Measurements from ENCODE around the gene LBH. TPM values are rescaled to one million over a fixed set of nuclear protein-coding genes. Genes with fewer than 3 reads are reported as not detected.

Gene LBH
- polyA plus RNA-seq, 3 donors: 0.41 to 0.76 (median 0.42) TPM

DNA sequence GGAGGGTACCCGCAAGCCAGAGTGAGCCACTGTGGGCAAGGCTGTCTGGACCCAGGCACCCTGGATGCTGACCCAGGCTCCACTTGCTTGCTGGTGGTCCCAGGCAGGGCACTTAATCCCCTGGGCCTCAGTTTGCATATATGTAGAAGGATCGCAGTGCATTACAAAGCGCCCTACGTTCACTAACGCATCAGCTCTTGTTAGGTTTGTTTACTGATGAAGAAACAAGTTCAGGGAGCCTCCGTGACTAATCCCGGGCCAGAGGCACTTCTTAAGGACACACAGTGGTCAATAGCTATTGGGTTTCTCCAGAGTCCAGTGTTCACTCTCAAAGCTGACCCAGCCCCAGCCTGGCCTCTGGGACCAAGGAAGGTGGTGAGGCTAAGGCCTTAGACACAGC is 70.2 kb downstream of the LBH start:
- no peak overlapping the region for H3K4me3 ChIP-seq (replicated peaks in 1 of 3; ENCODE audit: low read depth in 2 of 3, low read length in 3 of 3)
- H4K20me1 ChIP-seq (ENCODE audit: insufficient read depth, low read length): no peaks in the 10 kb centered on the region
- no peaks in the 10 kb centered on the region for H3K27me3 ChIP-seq (ENCODE audit: control insufficient read depth in 2 of 2, insufficient read depth in 2 of 2, low read length in 2 of 2)
- H2AFZ ChIP-seq (ENCODE audit: insufficient read depth, low read depth, low read length, poor library complexity, severe bottlenecking): no peak overlapping the region
- Mint-ChIP-seq H3K36me3 (no peaks in the 10 kb centered on the region), H3K27ac (no peak overlapping the region), H3K9me3 (peaks cover 2 to 17% (median 10%) of the 10 kb centered on the region in 7 donors), H3K4me3 (no peak overlapping the region), H3K4me1 (no peaks in the 10 kb centered on the region), H3K27me3 (ENCODE audit: low read depth in 3 of 3) (peaks cover 0 to 5% (median 4%) of the 10 kb centered on the region in 3 donors)
- H3K27ac ChIP-seq (ENCODE audit: low read depth in 1 of 2, low read length in 2 of 2): no peak overlapping the region
- no peak overlapping the region for H3K9ac ChIP-seq (ENCODE audit: insufficient read depth, low read length, poor library complexity, severe bottlenecking)
- H3K36me3 ChIP-seq (replicated peaks in 1 of 2; ENCODE audit: control insufficient read depth in 1 of 2, insufficient read depth in 2 of 2, low read length in 2 of 2): no peaks in the 10 kb centered on the region
- no peaks in the 10 kb centered on the region for H3K79me2 ChIP-seq (ENCODE audit: insufficient read depth, low read length)
- WGBS (ENCODE audit: insufficient coverage): 95% methylated on average over 7 of the region's 7 CpGs
- no peaks in the 10 kb centered on the region for H3K4me1 ChIP-seq (ENCODE audit: control insufficient read depth in 1 of 2, insufficient read depth in 2 of 2, low read length in 2 of 2)
- TF ChIP-seq, protein P1, sequence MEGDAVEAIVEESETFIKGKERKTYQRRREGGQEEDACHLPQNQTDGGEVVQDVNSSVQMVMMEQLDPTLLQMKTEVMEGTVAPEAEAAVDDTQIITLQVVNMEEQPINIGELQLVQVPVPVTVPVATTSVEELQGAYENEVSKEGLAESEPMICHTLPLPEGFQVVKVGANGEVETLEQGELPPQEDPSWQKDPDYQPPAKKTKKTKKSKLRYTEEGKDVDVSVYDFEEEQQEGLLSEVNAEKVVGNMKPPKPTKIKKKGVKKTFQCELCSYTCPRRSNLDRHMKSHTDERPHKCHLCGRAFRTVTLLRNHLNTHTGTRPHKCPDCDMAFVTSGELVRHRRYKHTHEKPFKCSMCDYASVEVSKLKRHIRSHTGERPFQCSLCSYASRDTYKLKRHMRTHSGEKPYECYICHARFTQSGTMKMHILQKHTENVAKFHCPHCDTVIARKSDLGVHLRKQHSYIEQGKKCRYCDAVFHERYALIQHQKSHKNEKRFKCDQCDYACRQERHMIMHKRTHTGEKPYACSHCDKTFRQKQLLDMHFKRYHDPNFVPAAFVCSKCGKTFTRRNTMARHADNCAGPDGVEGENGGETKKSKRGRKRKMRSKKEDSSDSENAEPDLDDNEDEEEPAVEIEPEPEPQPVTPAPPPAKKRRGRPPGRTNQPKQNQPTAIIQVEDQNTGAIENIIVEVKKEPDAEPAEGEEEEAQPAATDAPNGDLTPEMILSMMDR (IDR thresholded peaks at IDR 0.05): no peak
- H3K4me2 ChIP-seq (replicated peaks; ENCODE audit: extremely low read depth, low read length, poor library complexity, severe bottlenecking): no peak overlapping the region
- no peak for DNase-seq
- H3K9me3 ChIP-seq (replicated peaks in 1 of 2; ENCODE audit: control insufficient read depth in 1 of 2, insufficient read depth in 1 of 2, low read length in 2 of 2): peaks cover 0 to 9% of the 10 kb centered on the region in 2 donors
- intact Hi-C loops (cut with micrococcal nuclease): no loop called here

DNA sequence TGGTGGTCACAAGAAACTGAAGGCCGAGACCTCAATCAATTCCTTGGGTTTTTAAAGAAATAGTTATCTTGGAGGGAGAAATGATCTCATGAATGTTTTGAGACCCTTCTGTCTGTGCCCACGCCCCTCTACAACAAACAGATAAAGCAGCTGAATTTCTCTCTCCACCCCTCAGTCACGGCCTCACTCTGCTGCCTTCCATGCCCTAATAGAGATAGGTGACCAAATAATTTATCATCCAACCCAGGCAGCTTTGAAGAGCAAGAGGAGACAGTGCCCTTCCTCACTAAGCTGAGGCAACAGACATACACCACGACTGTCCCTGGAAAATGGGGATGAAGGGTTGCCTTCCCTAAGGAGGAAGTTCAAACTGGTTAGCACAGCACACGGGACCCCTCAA is 71.2 kb downstream of the LBH start:
- Histone ChIP-seq H4K20me1 (ENCODE audit: insufficient read depth, low read length) (no peaks in the 10 kb centered on the region), H3K4me1 (ENCODE audit: control insufficient read depth in 1 of 2, insufficient read depth in 2 of 2, low read length in 2 of 2) (no peaks in the 10 kb centered on the region), H3K79me2 (ENCODE audit: insufficient read depth, low read length) (no peaks in the 10 kb centered on the region), H3K4me2 (replicated peaks; ENCODE audit: extremely low read depth, low read length, poor library complexity, severe bottlenecking) (no peak overlapping the region), H3K27me3 (ENCODE audit: control insufficient read depth in 2 of 2, insufficient read depth in 2 of 2, low read length in 2 of 2) (no peaks in the 10 kb centered on the region), H3K36me3 (replicated peaks in 1 of 2; ENCODE audit: control insufficient read depth in 1 of 2, insufficient read depth in 2 of 2, low read length in 2 of 2) (no peaks in the 10 kb centered on the region), H3K9ac (ENCODE audit: insufficient read depth, low read length, poor library complexity, severe bottlenecking) (no peak overlapping the region), H3K9me3 (replicated peaks in 1 of 2; ENCODE audit: control insufficient read depth in 1 of 2, insufficient read depth in 1 of 2, low read length in 2 of 2) (peaks cover 0 to 16% of the 10 kb centered on the region in 2 donors), H2AFZ (ENCODE audit: insufficient read depth, low read depth, low read length, poor library complexity, severe bottlenecking) (no peak overlapping the region), H3K4me3 (replicated peaks in 1 of 3; ENCODE audit: low read depth in 2 of 3, low read length in 3 of 3) (no peak overlapping the region), H3K27ac (ENCODE audit: low read depth in 1 of 2, low read length in 2 of 2) (no peak overlapping the region)
- Mint-ChIP-seq H3K4me1 (no peaks in the 10 kb centered on the region), H3K36me3 (no peaks in the 10 kb centered on the region), H3K27me3 (ENCODE audit: low read depth in 3 of 3) (peaks cover 1 to 5% (median 4%) of the 10 kb centered on the region in 3 donors), H3K9me3 (peaks cover 4 to 22% (median 16%) of the 10 kb centered on the region in 7 donors), H3K4me3 (no peak overlapping the region), H3K27ac (peak overlapping the region in 1 of 7 donors; percentile 6)
- DNase-seq: no peak
- 100% methylated on average over 1 of the region's 5 CpGs for WGBS (ENCODE audit: insufficient coverage)
- intact Hi-C loops (cut with micrococcal nuclease): no loop called here
- TF ChIP-seq, protein P1 (IDR thresholded peaks at IDR 0.05): no peak

Data from CD14-positive monocyte (primary cell).